CD8-positive, alpha-beta memory T cell (primary cell): Measurements from ENCODE around the gene RPL28. TPM values are rescaled to one million over a fixed set of nuclear protein-coding genes. Genes with fewer than 3 reads are reported as not detected.

Experiments used
- CTCF ChIA-PET: fragments of 350-600 bp; sonication (Branson Sonifier 250); formaldehyde crosslinking; loops from one replicate; lab custom pipeline; 2021; ENCODE audit warnings: antibody characterized with exemption; lab: Charles Lee
- POLR2A ChIA-PET: fragments of 350-600 bp; sonication (Branson Sonifier 250); formaldehyde crosslinking; loops from one replicate; lab custom pipeline; 2021; ENCODE audit warnings: antibody characterized with exemption; lab: Charles Lee
- DNase-seq, 5 donors: peaks; one replicate each; pipeline versions ENCODE4 v3.0.0 to v3.0.0-alpha.2; 2020 to 2022; ENCODE audit warnings: mixed read lengths in 1 of 5
- H3K27ac ChIP-seq: one replicate; pipeline ENCODE4 v1.7.0; 2013; ENCODE audit warnings: low read depth, mild to moderate bottlenecking, low read length, moderate library complexity
- H3K27me3 ChIP-seq: 2 replicates; pipeline ENCODE4 v1.7.0; 2013; ENCODE audit warnings: low read length, mild to moderate bottlenecking; ENCODE audit not compliant: insufficient read depth, poor library complexity, severe bottlenecking
- H3K36me3 ChIP-seq: 2 replicates; pipeline ENCODE4 v1.7.0; 2013; ENCODE audit warnings: mild to moderate bottlenecking, low read length, moderate library complexity; ENCODE audit not compliant: insufficient read depth
- H3K4me1 ChIP-seq: 2 replicates; pipeline ENCODE4 v1.7.0; 2013; ENCODE audit warnings: mild to moderate bottlenecking, low read length, moderate library complexity; ENCODE audit not compliant: insufficient read depth
- H3K4me3 ChIP-seq: 2 replicates; pipeline ENCODE4 v1.7.0; 2013; ENCODE audit warnings: mild to moderate bottlenecking, low read length
- H3K9me3 ChIP-seq: 2 replicates; pipeline ENCODE4 v1.7.0; 2013; ENCODE audit warnings: mild to moderate bottlenecking, low read length
- H3K27ac Mint-ChIP-seq, 8 donors: one replicate each; pipeline ENCODE4 v1.8.0; 2020 to 2021; ENCODE audit warnings: mixed read lengths in 8 of 8, mild to moderate bottlenecking in 6 of 8, inconsistent platforms in 3 of 8, moderate library complexity in 3 of 8
- H3K27me3 Mint-ChIP-seq, 2 donors: one replicate each; pipeline ENCODE4 v1.8.0; 2020 to 2021; ENCODE audit warnings: mixed read lengths in 2 of 2, mild to moderate bottlenecking in 1 of 2, moderate library complexity in 1 of 2
- H3K36me3 Mint-ChIP-seq, 3 donors: one replicate each; pipeline ENCODE4 v1.8.0; 2020 to 2021; ENCODE audit warnings: mixed read lengths in 3 of 3, inconsistent platforms in 1 of 3, mild to moderate bottlenecking in 1 of 3
- H3K4me1 Mint-ChIP-seq, 3 donors: one replicate each; pipeline ENCODE4 v1.8.0; 2020 to 2021; ENCODE audit warnings: mixed read lengths in 3 of 3, inconsistent platforms in 1 of 3, mild to moderate bottlenecking in 1 of 3
- H3K4me3 Mint-ChIP-seq, 7 donors: one replicate each; pipeline ENCODE4 v1.8.0; 2020 to 2021; ENCODE audit warnings: mixed read lengths in 7 of 7, mild to moderate bottlenecking in 6 of 7, moderate library complexity in 4 of 7, inconsistent platforms in 2 of 7
- H3K9me3 Mint-ChIP-seq, 5 donors: one replicate each; pipeline ENCODE4 v1.8.0; 2020 to 2022; ENCODE audit warnings: mixed read lengths in 5 of 5, mild to moderate bottlenecking in 3 of 5, moderate library complexity in 2 of 5, inconsistent platforms in 1 of 5
- polyA plus RNA-seq: library from polyadenylated mRNA; unstranded; fragments of 300-500 nt; fragmentation: Illumina TruSeq; gene quantifications from one replicate; pipeline ENCODE4 v1.2.3, GENCODE V29; 2021
- total RNA-seq, 2 experiments: library from RNA; stranded (reverse); gene quantifications; one replicate each; pipeline ENCODE4 v1.2.3, GENCODE V29; 2021

The RPL28 gene
- total and polyA plus RNA-seq, 3 experiments from 2014 or later, result 615 to 2,381 (median 2,376) TPM

GRCh38 chr19:55341595-55342531 lies 43.9 kb upstream of the RPL28 start:
- no peaks in the 10 kb centered on the region for H3K9me3 ChIP-seq
- peaks cover 0 to 3% (median 0%) of the 10 kb centered on the region in 5 donors for H3K9me3 Mint-ChIP-seq
- CTCF ChIA-PET, result no interaction called here
- H3K36me3 ChIP-seq, result no peaks in the 10 kb centered on the region
- H3K36me3 Mint-ChIP-seq, result peaks cover 0 to 22% (median 2%) of the 10 kb centered on the region in 3 donors
- H3K4me3 ChIP-seq, result no peak overlapping the region
- H3K4me1 Mint-ChIP-seq, result peaks cover 21 to 29% (median 27%) of the 10 kb centered on the region in 3 donors
- H3K27ac Mint-ChIP-seq, result peak overlapping the region in 5 of 8 donors; percentile 19 to 85 (median 82)
- POLR2A ChIA-PET, result no interaction called here
- no peak for DNase-seq
- H3K4me3 Mint-ChIP-seq, result peak overlapping the region in 6 of 7 donors; percentile 28 to 73 (median 36)
- H3K4me1 ChIP-seq, result peaks cover 24% of the 10 kb centered on the region
- peaks cover 4 to 11% of the 10 kb centered on the region in 2 donors for H3K27me3 Mint-ChIP-seq
- H3K27me3 ChIP-seq, result no peaks in the 10 kb centered on the region
- peak overlapping the region; percentile 24 for H3K27ac ChIP-seq

- no peak overlapping the region for H3K27ac Mint-ChIP-seq
- Histone ChIP-seq H3K27me3 (no peaks in the 10 kb centered on the region), H3K36me3 (no peaks in the 10 kb centered on the region), H3K4me1 (peaks cover 16% of the 10 kb centered on the region), H3K4me3 (no peak overlapping the region), H3K27ac (no peak overlapping the region), H3K9me3 (no peaks in the 10 kb centered on the region)
- peaks cover 14 to 19% (median 19%) of the 10 kb centered on the region in 3 donors for H3K4me1 Mint-ChIP-seq
- ChIA-PET CTCF (no interaction called here), POLR2A (no interaction called here)
- peaks cover 0 to 6% of the 10 kb centered on the region in 2 donors for H3K27me3 Mint-ChIP-seq
- H3K9me3 Mint-ChIP-seq, result no peaks in the 10 kb centered on the region
- no peak for DNase-seq
- H3K36me3 Mint-ChIP-seq, result peaks cover 0 to 19% (median 2%) of the 10 kb centered on the region in 3 donors
- no peak overlapping the region for H3K4me3 Mint-ChIP-seq
Observed at GRCh38 chr19:55344444-55344843, 41.3 kb upstream of the RPL28 start.

GRCh38 chr19:55345101-55345817 lies 40.5 kb upstream of the RPL28 start:
- no peak overlapping the region for H3K27ac ChIP-seq
- ChIA-PET POLR2A (no interaction called here), CTCF (interaction anchor here (1.1 kb wide), 1 partner anchor 44 kb away, joined by 3 read pairs; no protein-coding TSS in a partner anchor)
- no peak overlapping the region for H3K4me3 ChIP-seq
- H3K27me3 Mint-ChIP-seq, result peaks cover 2 to 3% of the 10 kb centered on the region in 2 donors
- no peaks in the 10 kb centered on the region for H3K36me3 ChIP-seq
- H3K4me1 Mint-ChIP-seq, result peaks cover 11 to 15% (median 12%) of the 10 kb centered on the region in 3 donors
- DNase-seq, result no peak
- peaks cover 13% of the 10 kb centered on the region for H3K4me1 ChIP-seq
- no peaks in the 10 kb centered on the region for H3K9me3 ChIP-seq
- H3K9me3 Mint-ChIP-seq, result no peaks in the 10 kb centered on the region
- peaks cover 0 to 18% (median 2%) of the 10 kb centered on the region in 3 donors for H3K36me3 Mint-ChIP-seq
- no peaks in the 10 kb centered on the region for H3K27me3 ChIP-seq
- no peak overlapping the region for H3K27ac Mint-ChIP-seq
- no peak overlapping the region for H3K4me3 Mint-ChIP-seq

GRCh38 chr19:55345818-55346724 lies 39.7 kb upstream of the RPL28 start:
- H3K9me3 Mint-ChIP-seq, result no peaks in the 10 kb centered on the region
- H3K4me3 Mint-ChIP-seq, result peak overlapping the region in 1 of 7 donors; percentile 27
- no peak overlapping the region for H3K27ac Mint-ChIP-seq
- H3K27me3 Mint-ChIP-seq, result peaks cover 8 to 10% of the 10 kb centered on the region in 2 donors
- no peak overlapping the region for H3K27ac ChIP-seq
- H3K4me3 ChIP-seq, result no peak overlapping the region
- no peaks in the 10 kb centered on the region for H3K36me3 ChIP-seq
- no peaks in the 10 kb centered on the region for H3K27me3 ChIP-seq
- peaks cover 0 to 18% (median 2%) of the 10 kb centered on the region in 3 donors for H3K36me3 Mint-ChIP-seq
- ChIA-PET POLR2A (no interaction called here), CTCF (interaction anchor here (1.1 kb wide), 1 partner anchor 44 kb away, joined by 3 read pairs; no protein-coding TSS in a partner anchor)
- DNase-seq, result no peak
- H3K4me1 ChIP-seq, result peaks cover 6% of the 10 kb centered on the region
- H3K4me1 Mint-ChIP-seq, result peaks cover 6 to 9% (median 7%) of the 10 kb centered on the region in 3 donors
- H3K9me3 ChIP-seq, result no peaks in the 10 kb centered on the region

GRCh38 chr19:55346725-55347441 lies 38.8 kb upstream of the RPL28 start:
- H3K4me1 Mint-ChIP-seq, result peaks cover 0 to 10% (median 7%) of the 10 kb centered on the region in 3 donors
- Histone ChIP-seq H3K9me3 (no peaks in the 10 kb centered on the region), H3K4me1 (no peaks in the 10 kb centered on the region), H3K4me3 (no peak overlapping the region), H3K27ac (no peak overlapping the region), H3K36me3 (no peaks in the 10 kb centered on the region), H3K27me3 (peaks cover 5% of the 10 kb centered on the region)
- no peak for DNase-seq
- peaks cover 0 to 16% (median 2%) of the 10 kb centered on the region in 3 donors for H3K36me3 Mint-ChIP-seq
- ChIA-PET POLR2A (no interaction called here), CTCF (no interaction called here)
- no peaks in the 10 kb centered on the region for H3K9me3 Mint-ChIP-seq
- no peak overlapping the region for H3K4me3 Mint-ChIP-seq
- H3K27ac Mint-ChIP-seq, result no peak overlapping the region
- peaks cover 11 to 18% of the 10 kb centered on the region in 2 donors for H3K27me3 Mint-ChIP-seq

DNA sequence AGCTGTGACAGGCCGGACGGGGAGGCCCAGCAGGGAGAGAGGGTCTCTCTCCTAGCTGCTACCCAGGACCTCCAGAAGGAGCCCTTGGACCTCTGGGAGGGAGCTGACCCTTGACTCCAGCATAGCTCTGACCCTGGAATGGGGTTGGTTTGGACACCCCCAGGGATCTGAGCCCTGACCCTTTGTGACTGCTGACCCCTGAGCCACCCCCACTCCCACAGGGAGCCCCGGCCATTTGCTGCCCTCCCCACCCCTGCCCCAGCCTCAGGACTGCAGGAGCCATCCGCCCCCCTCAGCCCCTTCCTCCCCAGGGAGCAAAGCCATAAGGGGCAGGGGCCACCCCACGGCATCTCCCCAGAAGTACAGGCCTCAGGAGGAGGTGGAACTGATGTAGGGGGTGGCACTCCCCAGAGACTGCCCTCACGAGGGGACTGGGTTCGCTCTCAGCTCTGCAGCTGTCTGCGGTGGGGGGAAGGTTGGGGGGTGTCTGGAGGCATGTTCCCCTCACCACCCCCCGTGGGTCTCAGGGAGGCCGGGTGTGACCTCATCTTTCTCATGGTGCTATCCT lies 38.2 kb upstream of the RPL28 start:
- Histone ChIP-seq H3K4me3 (no peak overlapping the region), H3K27ac (no peak overlapping the region), H3K4me1 (no peaks in the 10 kb centered on the region), H3K27me3 (peaks cover 12% of the 10 kb centered on the region), H3K9me3 (no peaks in the 10 kb centered on the region), H3K36me3 (no peaks in the 10 kb centered on the region)
- Mint-ChIP-seq H3K27me3 (peaks cover 15 to 25% of the 10 kb centered on the region in 2 donors), H3K9me3 (no peaks in the 10 kb centered on the region), H3K4me3 (no peak overlapping the region), H3K4me1 (peaks cover 2 to 16% (median 11%) of the 10 kb centered on the region in 3 donors), H3K36me3 (peaks cover 0 to 13% (median 2%) of the 10 kb centered on the region in 3 donors), H3K27ac (peak overlapping the region in 1 of 8 donors; percentile 12)
- CTCF ChIA-PET, result no interaction called here
- no peak for DNase-seq
- POLR2A ChIA-PET, result no interaction called here
